HT1080 (cell line): ENCODE results near the gene IQCC. TPM values are rescaled to one million over a fixed set of nuclear protein-coding genes. Genes with fewer than 3 reads are reported as not detected.
A peak's percentile ranks its signal among the peaks of the same experiment; 100 is the strongest.
"Not testable (repeated sequence)": the region's sequence is repeated elsewhere in the genome, so short reads cannot be mapped to it uniquely, and the experiment has no call there.

Experiments
- DNase-seq: peaks from one replicate; pipeline ENCODE4 v3.0.0-alpha.2; 2015; ENCODE audit warnings: low read depth
- polyA plus RNA-seq, 2 experiments: library from polyadenylated mRNA; depleted of rRNA; stranded (reverse); fragments of >200 nt; gene quantifications; 2 replicates each; pipeline ENCODE4 v1.2.3, GENCODE V29; 2015
- total RNA-seq: library from RNA; depleted of rRNA; stranded (reverse); fragments of >200 nt; shearing (Covaris generic); gene quantifications from 2 replicates; pipeline ENCODE4 v1.2.3, GENCODE V29; 2014; rRNA removed

IQCC gene
- 3.0 and 3.5 TPM in 2 replicates for total RNA-seq
- polyA plus RNA-seq (2015; cell fraction: cytosol; rRNA removed) = 2.2 and 2.6 TPM in 2 replicates
- polyA plus RNA-seq (2015; cell fraction: nucleus; rRNA removed) = 3.7 and 4.5 TPM in 2 replicates

GRCh38 chr1:32205401-32206370 is at the start of gene IQCC:
IQCC (plus strand) TSS chr1:32205671; CDS start chr1:32205682, 11 bp downstream.
- peak; percentile 73 for DNase-seq

GRCh38 chr1:32159189-32159588 is 46.3 kb upstream of the IQCC start:
- no peak for DNase-seq

- DNase-seq = no peak
Observed at GRCh38 chr1:32163405-32163804, 42.1 kb upstream of the IQCC start.

GRCh38 chr1:32165633-32166032 is 39.8 kb upstream of the IQCC start:
- DNase-seq = not testable (repeated sequence)

GRCh38 chr1:32170991-32171390 is 34.5 kb upstream of the IQCC start:
- DNase-seq = no peak

GRCh38 chr1:32172621-32173245 is 32.7 kb upstream of the IQCC start:
- peak; percentile 79 for DNase-seq

GRCh38 chr1:32178380-32179192 is 26.9 kb upstream of the IQCC start:
- no peak for DNase-seq

- no peak for DNase-seq
Observed at GRCh38 chr1:32179193-32179442, 26.4 kb upstream of the IQCC start.

- DNase-seq = peak; percentile 90
Observed at GRCh38 chr1:32179443-32180185, 25.9 kb upstream of the IQCC start, which contains the start of gene TXLNA. TXLNA (plus strand) TSS chr1:32179675; CDS start chr1:32180346, 671 bp downstream.

- peak; percentile 40 for DNase-seq
Observed at GRCh38 chr1:32180186-32181060, 25.0 kb upstream of the IQCC start.

- DNase-seq = no peak
Observed at GRCh38 chr1:32181065-32181464, 24.4 kb upstream of the IQCC start.

GRCh38 chr1:32181563-32181962 is 23.9 kb upstream of the IQCC start:
- DNase-seq = no peak

- DNase-seq = no peak
Observed at GRCh38 chr1:32182060-32182459, 23.4 kb upstream of the IQCC start.

- DNase-seq = no peak
Observed at GRCh38 chr1:32184650-32185049, 20.8 kb upstream of the IQCC start.

- no peak for DNase-seq
Observed at GRCh38 chr1:32186077-32186476, 19.4 kb upstream of the IQCC start.

- DNase-seq = no peak
Observed at GRCh38 chr1:32186491-32186890, 19.0 kb upstream of the IQCC start.

- no peak for DNase-seq
Observed at GRCh38 chr1:32187850-32188249, 17.6 kb upstream of the IQCC start.

- DNase-seq = no peak
Observed at GRCh38 chr1:32192220-32192948, 13.1 kb upstream of the IQCC start.

GRCh38 chr1:32194984-32195383 is 10.5 kb upstream of the IQCC start:
- DNase-seq = no peak
